Immature natural killer cell (primary cell): ENCODE measurements around the gene TBC1D14. TPM values are rescaled to one million over a fixed set of nuclear protein-coding genes. Genes with fewer than 3 reads are reported as not detected.
A peak's percentile ranks its signal among the peaks of the same experiment; 100 is the strongest.

Experiments
- DNase-seq, 3 donors: peaks; one replicate each; pipeline ENCODE4 v3.0.0; 2022; ENCODE audit warnings: mixed read lengths in 1 of 3
- H3K27ac Mint-ChIP-seq, 6 donors: one replicate each; pipeline ENCODE4 v1.8.0; 2020; ENCODE audit warnings: mixed read lengths in 6 of 6, mild to moderate bottlenecking in 5 of 6, inconsistent platforms in 4 of 6, moderate library complexity in 3 of 6
- H3K27me3 Mint-ChIP-seq, 3 donors: one replicate each; pipeline ENCODE4 v1.8.0; 2020 to 2021; ENCODE audit warnings: low read depth in 3 of 3, mild to moderate bottlenecking in 3 of 3, mixed read lengths in 3 of 3, moderate library complexity in 3 of 3, inconsistent platforms in 1 of 3
- H3K36me3 Mint-ChIP-seq, 3 donors: one replicate each; pipeline ENCODE4 v1.8.0; 2020; ENCODE audit warnings: mixed read lengths in 3 of 3, inconsistent platforms in 2 of 3, mild to moderate bottlenecking in 2 of 3
- H3K4me1 Mint-ChIP-seq, 2 donors: one replicate each; pipeline ENCODE4 v1.8.0; 2020; ENCODE audit warnings: inconsistent platforms in 2 of 2, mild to moderate bottlenecking in 2 of 2, mixed read lengths in 2 of 2, moderate library complexity in 1 of 2
- H3K4me3 Mint-ChIP-seq, 5 donors: one replicate each; pipeline ENCODE4 v1.8.0; 2020; ENCODE audit warnings: mild to moderate bottlenecking in 5 of 5, mixed read lengths in 5 of 5, inconsistent platforms in 3 of 5, moderate library complexity in 3 of 5
- H3K9me3 Mint-ChIP-seq, 6 donors: one replicate each; pipeline ENCODE4 v1.8.0; 2020; ENCODE audit warnings: mild to moderate bottlenecking in 6 of 6, mixed read lengths in 6 of 6, inconsistent platforms in 4 of 6, moderate library complexity in 3 of 6
- polyA plus RNA-seq, 3 donors: library from polyadenylated mRNA; unstranded; fragments of 300-500 nt; fragmentation: Illumina TruSeq; gene quantifications; one replicate each; pipeline ENCODE4 v1.2.3, GENCODE V29; 2021

Gene TBC1D14
- polyA plus RNA-seq, 3 donors from 2014 or later, result 25.6 to 39.8 (median 26.6) TPM

GRCh38 chr4:6960154-6960553 lies 50.5 kb downstream of the TBC1D14 start:
- Mint-ChIP-seq H3K4me1 (peaks cover 21 to 22% of the 10 kb centered on the region in 2 donors), H3K27me3 (peaks cover 0 to 2% (median 1%) of the 10 kb centered on the region in 3 donors), H3K36me3 (no peaks in the 10 kb centered on the region), H3K9me3 (no peaks in the 10 kb centered on the region), H3K4me3 (no peak overlapping the region), H3K27ac (no peak overlapping the region)
- DNase-seq, result no peak

DNA sequence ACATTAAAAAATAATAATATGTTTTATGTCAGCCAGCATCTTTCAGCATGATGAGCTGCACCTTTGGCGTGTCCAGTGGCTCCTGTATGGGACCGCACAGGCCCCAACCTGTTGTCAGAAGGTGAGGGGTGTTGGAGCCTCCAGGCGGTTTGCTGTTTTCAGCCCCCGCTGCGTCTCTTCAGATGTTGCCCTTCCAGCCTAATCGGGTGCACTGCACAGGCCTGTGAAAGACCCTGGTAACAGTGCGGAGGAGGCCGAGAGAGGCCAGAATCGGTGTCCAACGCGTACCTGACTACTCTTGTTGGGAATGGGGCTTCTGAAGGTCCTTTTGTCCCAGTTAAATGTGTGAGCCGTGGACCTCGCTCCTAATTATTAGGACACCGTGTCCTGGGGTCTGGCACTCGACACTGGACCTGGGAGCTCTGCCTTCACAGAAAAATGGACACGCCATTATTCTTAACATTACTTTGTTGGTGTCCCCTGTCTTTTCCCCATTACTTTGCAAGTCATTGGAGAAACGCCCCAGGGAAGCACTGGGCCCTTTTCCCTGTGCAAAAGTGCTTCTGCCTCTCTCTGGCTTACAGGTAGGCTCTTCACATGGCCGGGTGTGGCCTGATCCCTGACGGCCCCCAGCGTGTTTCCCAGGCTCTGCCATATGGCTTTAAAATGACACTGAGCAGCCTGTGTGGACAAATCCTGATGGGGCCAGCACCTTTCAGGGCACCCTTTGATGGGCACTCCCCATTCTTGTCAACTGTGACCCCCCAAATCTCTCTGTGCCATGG lies 51.2 kb downstream of the TBC1D14 start:
- no peak for DNase-seq
- Mint-ChIP-seq H3K4me1 (peaks cover 21 to 26% of the 10 kb centered on the region in 2 donors), H3K9me3 (no peaks in the 10 kb centered on the region), H3K4me3 (no peak overlapping the region), H3K27ac (no peak overlapping the region), H3K36me3 (no peaks in the 10 kb centered on the region), H3K27me3 (peaks cover 0 to 2% (median 1%) of the 10 kb centered on the region in 3 donors)

DNA sequence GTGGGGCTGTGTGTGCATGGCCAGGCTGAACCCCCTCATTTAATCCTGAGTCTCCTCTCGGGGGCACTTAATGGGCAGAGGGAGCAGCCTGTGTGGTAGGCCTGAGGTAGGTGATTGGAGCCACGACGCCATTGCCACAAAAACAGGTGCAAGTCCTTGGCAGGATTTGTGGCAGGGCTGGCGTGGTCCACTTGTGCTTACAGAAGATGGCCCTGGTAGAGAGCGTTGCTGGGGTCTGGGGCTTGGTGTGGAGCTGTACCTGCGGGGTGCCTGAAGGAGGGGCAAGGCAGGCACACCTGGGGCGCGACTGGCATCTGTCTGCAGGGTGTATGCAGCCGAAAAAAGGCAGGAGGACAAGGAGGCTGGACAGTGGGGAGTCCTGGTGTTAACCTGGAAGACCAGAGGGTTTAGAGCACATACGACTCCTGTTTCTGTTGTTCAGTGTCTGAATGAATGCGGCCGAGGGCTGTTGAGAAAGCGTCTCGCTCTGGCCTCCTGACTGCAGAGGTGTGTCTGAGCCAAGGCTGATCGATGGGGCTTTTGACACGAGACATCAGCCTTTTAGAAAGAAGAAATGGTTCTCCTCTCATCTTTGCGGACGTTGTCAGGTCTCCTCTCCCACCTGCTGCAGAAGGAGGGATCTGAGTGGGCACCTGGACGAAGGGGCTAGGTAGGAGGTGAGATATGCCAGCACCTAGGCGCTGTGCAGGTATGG lies 52.0 kb downstream of the TBC1D14 start:
- peaks cover 0 to 2% (median 1%) of the 10 kb centered on the region in 3 donors for H3K27me3 Mint-ChIP-seq
- no peaks in the 10 kb centered on the region for H3K9me3 Mint-ChIP-seq
- H3K4me1 Mint-ChIP-seq, result peaks cover 21 to 30% of the 10 kb centered on the region in 2 donors
- H3K27ac Mint-ChIP-seq, result peak overlapping the region in 2 of 6 donors; percentile 65 to 67
- H3K36me3 Mint-ChIP-seq, result no peaks in the 10 kb centered on the region
- H3K4me3 Mint-ChIP-seq, result no peak overlapping the region
- no peak for DNase-seq

- Mint-ChIP-seq H3K27ac (no peak overlapping the region), H3K27me3 (peaks cover 0 to 2% (median 0%) of the 10 kb centered on the region in 3 donors), H3K4me3 (no peak overlapping the region), H3K4me1 (peaks cover 23 to 30% of the 10 kb centered on the region in 2 donors), H3K9me3 (no peaks in the 10 kb centered on the region), H3K36me3 (peaks cover 0 to 3% (median 0%) of the 10 kb centered on the region in 3 donors)
- no peak for DNase-seq
Observed at GRCh38 chr4:6962211-6963041, 52.8 kb downstream of the TBC1D14 start.

DNA sequence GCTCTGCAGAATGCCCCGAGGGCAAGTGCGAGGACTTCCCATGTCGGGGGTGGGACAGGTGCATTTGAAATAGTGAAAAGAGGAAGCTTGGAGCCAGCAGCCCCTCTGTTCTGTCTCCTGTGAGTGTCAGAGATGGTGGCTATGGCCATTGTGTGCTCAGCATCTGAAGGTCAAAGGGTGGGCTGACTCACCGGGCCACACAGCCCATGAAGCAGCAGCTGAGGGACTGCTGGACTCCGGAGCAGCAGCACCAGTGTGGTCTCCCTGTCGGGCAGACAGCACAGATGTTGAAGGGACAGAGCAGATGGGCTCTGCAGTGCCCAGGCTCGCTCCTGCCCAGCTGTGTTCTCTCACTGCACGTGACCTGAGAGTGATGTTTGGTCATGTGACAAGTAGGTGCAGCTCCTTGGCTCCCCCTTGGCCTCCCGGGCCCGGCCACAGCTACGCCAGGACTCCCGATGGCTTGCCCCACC lies 53.5 kb downstream of the TBC1D14 start:
- no peak overlapping the region for H3K4me3 Mint-ChIP-seq
- peaks cover 23 to 30% of the 10 kb centered on the region in 2 donors for H3K4me1 Mint-ChIP-seq
- H3K27me3 Mint-ChIP-seq, result peaks cover 0 to 2% (median 0%) of the 10 kb centered on the region in 3 donors
- peaks cover 0 to 3% (median 0%) of the 10 kb centered on the region in 3 donors for H3K36me3 Mint-ChIP-seq
- H3K9me3 Mint-ChIP-seq, result no peaks in the 10 kb centered on the region
- no peak overlapping the region for H3K27ac Mint-ChIP-seq
- no peak for DNase-seq

GRCh38 chr4:6964858-6965257 lies 55.2 kb downstream of the TBC1D14 start:
- peak overlapping the region in 2 of 6 donors; percentile 41 to 71 for H3K27ac Mint-ChIP-seq
- peaks cover 4 to 7% (median 6%) of the 10 kb centered on the region in 3 donors for H3K36me3 Mint-ChIP-seq
- no peak for DNase-seq
- peaks cover 25 to 32% of the 10 kb centered on the region in 2 donors for H3K4me1 Mint-ChIP-seq
- H3K9me3 Mint-ChIP-seq, result no peaks in the 10 kb centered on the region
- H3K27me3 Mint-ChIP-seq, result peaks cover 0 to 2% (median 0%) of the 10 kb centered on the region in 3 donors
- no peak overlapping the region for H3K4me3 Mint-ChIP-seq

GRCh38 chr4:6965329-6965728 lies 55.7 kb downstream of the TBC1D14 start:
- no peaks in the 10 kb centered on the region for H3K9me3 Mint-ChIP-seq
- DNase-seq, result no peak
- peaks cover 4 to 7% (median 7%) of the 10 kb centered on the region in 3 donors for H3K36me3 Mint-ChIP-seq
- peak overlapping the region in 1 of 6 donors; percentile 1 for H3K27ac Mint-ChIP-seq
- peaks cover 0 to 2% (median 0%) of the 10 kb centered on the region in 3 donors for H3K27me3 Mint-ChIP-seq
- peaks cover 25 to 31% of the 10 kb centered on the region in 2 donors for H3K4me1 Mint-ChIP-seq
- no peak overlapping the region for H3K4me3 Mint-ChIP-seq

GRCh38 chr4:6967846-6968340 lies 58.3 kb downstream of the TBC1D14 start:
- H3K27ac Mint-ChIP-seq, result peak overlapping the region in 2 of 6 donors; percentile 29 to 40
- peaks cover 18 to 31% of the 10 kb centered on the region in 2 donors for H3K4me1 Mint-ChIP-seq

DNA sequence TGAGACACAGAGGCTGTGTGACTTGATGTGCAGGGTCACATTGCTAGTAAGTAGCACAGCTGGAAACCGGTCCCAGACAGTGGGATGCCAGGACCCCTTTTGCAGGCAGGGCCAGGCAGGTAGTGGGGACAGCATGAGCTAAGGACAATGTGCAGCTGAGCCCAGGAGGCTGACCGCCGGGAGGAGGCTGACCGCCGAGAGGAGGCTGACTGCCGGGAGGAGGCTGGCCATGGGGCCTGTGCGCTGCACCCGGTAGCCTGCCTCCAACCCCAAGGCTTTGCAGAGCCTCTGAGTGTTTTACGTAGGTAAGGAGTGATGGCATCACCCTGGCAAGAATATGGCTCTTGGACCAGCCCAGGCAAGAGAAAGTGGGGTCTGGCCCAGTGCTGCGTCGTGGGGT lies 58.9 kb downstream of the TBC1D14 start:
- H3K36me3 Mint-ChIP-seq, result peaks cover 4 to 7% (median 7%) of the 10 kb centered on the region in 3 donors
- H3K27ac Mint-ChIP-seq, result peak overlapping the region in 2 of 6 donors; percentile 29 to 57
- no peaks in the 10 kb centered on the region for H3K9me3 Mint-ChIP-seq
- H3K4me1 Mint-ChIP-seq, result peaks cover 16 to 31% of the 10 kb centered on the region in 2 donors
- H3K4me3 Mint-ChIP-seq, result no peak overlapping the region
- H3K27me3 Mint-ChIP-seq, result peaks cover 0 to 3% (median 0%) of the 10 kb centered on the region in 3 donors
- no peak for DNase-seq

More at GRCh38 chr4:6967846-6968340, 58.3 kb downstream of the TBC1D14 start:
- Mint-ChIP-seq H3K27me3 (peaks cover 0 to 3% (median 0%) of the 10 kb centered on the region in 3 donors), H3K9me3 (no peaks in the 10 kb centered on the region), H3K36me3 (peaks cover 4 to 7% (median 7%) of the 10 kb centered on the region in 3 donors), H3K4me3 (no peak overlapping the region)
- no peak for DNase-seq

- Mint-ChIP-seq H3K4me3 (no peak overlapping the region), H3K36me3 (peaks cover 4 to 7% (median 7%) of the 10 kb centered on the region in 3 donors), H3K4me1 (peaks cover 12 to 27% of the 10 kb centered on the region in 2 donors), H3K27me3 (peaks cover 0 to 3% (median 0%) of the 10 kb centered on the region in 3 donors), H3K27ac (peak overlapping the region in 1 of 6 donors; percentile 1), H3K9me3 (no peaks in the 10 kb centered on the region)
- no peak for DNase-seq
Observed at GRCh38 chr4:6969826-6970800, 60.5 kb downstream of the TBC1D14 start.

GRCh38 chr4:6971536-6972374 lies 62.1 kb downstream of the TBC1D14 start:
- Mint-ChIP-seq H3K9me3 (no peaks in the 10 kb centered on the region), H3K4me3 (no peak overlapping the region), H3K36me3 (peaks cover 4 to 7% (median 7%) of the 10 kb centered on the region in 3 donors), H3K27me3 (peaks cover 0 to 3% (median 0%) of the 10 kb centered on the region in 3 donors), H3K27ac (no peak overlapping the region), H3K4me1 (peaks cover 14 to 16% of the 10 kb centered on the region in 2 donors)
- DNase-seq, result no peak

DNA sequence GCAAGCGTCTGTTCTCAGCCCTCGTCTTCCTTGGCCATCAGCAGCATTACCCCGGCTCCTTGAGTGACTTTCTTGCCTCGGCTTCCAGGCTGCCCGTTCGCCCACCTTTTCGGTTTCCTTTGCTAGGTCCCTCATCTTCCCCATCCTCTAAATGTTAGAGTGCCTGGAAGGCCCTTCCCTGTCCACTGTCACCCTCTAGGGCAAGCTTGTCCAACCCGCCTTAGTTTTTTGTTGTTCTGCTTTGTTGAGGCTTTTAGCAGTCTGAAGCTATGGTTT lies 62.7 kb downstream of the TBC1D14 start:
- H3K9me3 Mint-ChIP-seq, result no peaks in the 10 kb centered on the region
- H3K4me1 Mint-ChIP-seq, result peaks cover 11 to 16% of the 10 kb centered on the region in 2 donors
- no peak overlapping the region for H3K4me3 Mint-ChIP-seq
- H3K36me3 Mint-ChIP-seq, result peaks cover 4 to 7% (median 5%) of the 10 kb centered on the region in 3 donors
- peaks cover 0 to 3% (median 0%) of the 10 kb centered on the region in 3 donors for H3K27me3 Mint-ChIP-seq
- no peak overlapping the region for H3K27ac Mint-ChIP-seq
- no peak for DNase-seq
